Measurements from ENCODE around the gene PTPRD.

PTPRD gene

DNA sequence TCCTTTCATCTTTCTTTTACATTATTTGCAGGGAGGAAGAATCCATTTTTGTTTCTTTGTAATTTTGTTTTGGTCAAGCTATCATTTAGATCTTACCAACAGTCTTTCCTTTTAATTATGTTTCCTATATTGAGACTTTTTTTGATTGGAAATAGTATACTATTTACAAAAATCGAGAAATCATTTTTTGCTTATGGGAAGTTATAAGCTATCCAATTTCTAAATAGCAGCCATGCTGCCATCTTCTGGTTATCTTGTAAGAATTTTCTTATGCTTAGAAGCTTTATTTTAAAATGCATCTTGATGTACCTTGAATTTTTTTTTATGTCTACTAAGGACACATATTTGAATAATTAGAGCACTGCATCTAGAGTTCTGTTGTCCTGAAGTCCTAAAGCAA, 821.2 kb downstream of the PTPRD start:
- no peaks in the 10 kb centered on the region for H3K9me3 ChIP-seq (ENCODE audit: control insufficient read depth, low read length)
- H3K9ac ChIP-seq (ENCODE audit: low read length), result no peak overlapping the region
- DNase-seq (ENCODE audit: low read depth), result peak; percentile 14
- H3K4me1 ChIP-seq (ENCODE audit: control insufficient read depth, insufficient read depth, low read length), result no peaks in the 10 kb centered on the region
- H3K4me3 ChIP-seq (ENCODE audit: low read length), result no peak overlapping the region
- no peaks in the 10 kb centered on the region for H3K27me3 ChIP-seq (replicated peaks; ENCODE audit: control insufficient read depth, insufficient read depth, low read length)
- no peaks in the 10 kb centered on the region for H3K36me3 ChIP-seq (ENCODE audit: control insufficient read depth, insufficient read depth, low read length, severe bottlenecking)

DNA sequence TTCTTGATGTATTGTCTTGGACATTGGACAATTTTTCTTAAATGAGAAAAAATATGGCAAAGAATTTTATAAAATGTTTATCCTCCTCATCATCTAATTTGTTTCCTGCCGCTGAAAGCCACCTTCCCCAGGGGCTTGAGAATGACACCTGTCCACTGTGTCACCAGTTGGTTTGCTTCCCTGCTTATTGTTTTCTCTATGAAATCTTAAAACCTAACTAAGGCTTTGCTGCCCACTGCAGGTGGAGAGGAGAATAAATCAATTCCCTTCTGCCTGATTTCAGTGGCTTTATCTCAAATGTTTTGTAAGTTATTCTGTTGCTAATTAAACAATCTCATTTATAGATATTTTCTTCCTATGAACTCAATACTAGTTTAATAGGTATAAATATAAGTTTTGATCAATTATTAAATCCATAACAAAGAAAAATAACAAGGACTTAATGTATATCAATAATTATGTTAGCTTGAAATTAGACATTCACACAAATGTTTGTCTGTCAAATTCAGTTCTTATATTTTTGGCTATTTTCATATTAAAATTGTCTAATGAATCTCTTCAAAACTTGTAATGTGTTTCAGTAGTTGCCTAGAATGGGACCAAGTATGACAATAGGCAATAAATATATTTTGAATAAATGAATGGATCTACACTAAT, 822.5 kb downstream of the PTPRD start:
- H3K27me3 ChIP-seq (replicated peaks; ENCODE audit: control insufficient read depth, insufficient read depth, low read length), result no peaks in the 10 kb centered on the region
- peak; percentile 21 for DNase-seq (ENCODE audit: low read depth)
- H3K4me3 ChIP-seq (ENCODE audit: low read length), result no peak overlapping the region
- H3K4me1 ChIP-seq (ENCODE audit: control insufficient read depth, insufficient read depth, low read length), result no peaks in the 10 kb centered on the region
- H3K9ac ChIP-seq (ENCODE audit: low read length), result no peak overlapping the region
- H3K9me3 ChIP-seq (ENCODE audit: control insufficient read depth, low read length), result no peaks in the 10 kb centered on the region
- H3K36me3 ChIP-seq (ENCODE audit: control insufficient read depth, insufficient read depth, low read length, severe bottlenecking), result no peaks in the 10 kb centered on the region

DNA sequence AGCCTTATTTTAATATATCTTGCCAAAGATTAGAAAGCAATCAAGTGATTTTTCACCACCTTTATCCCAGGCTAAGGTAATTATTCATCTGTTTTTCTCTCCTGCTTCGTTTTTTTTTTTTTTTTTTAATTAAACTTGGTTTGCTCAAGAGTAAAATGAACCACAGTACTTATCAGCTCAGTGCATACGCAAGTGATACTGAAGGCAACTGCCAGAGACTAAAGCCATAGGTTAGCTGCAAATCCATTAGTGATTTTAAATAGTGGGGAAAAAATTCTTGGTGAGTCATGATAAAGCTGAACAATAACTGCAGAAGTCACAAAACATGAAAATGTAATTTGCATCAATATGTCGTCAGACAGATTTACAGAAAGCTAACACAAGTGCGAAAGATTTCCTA, 829.1 kb downstream of the PTPRD start:
- H3K4me3 ChIP-seq (ENCODE audit: low read length), result no peak overlapping the region
- no peaks in the 10 kb centered on the region for H3K4me1 ChIP-seq (ENCODE audit: control insufficient read depth, insufficient read depth, low read length)
- no peaks in the 10 kb centered on the region for H3K27me3 ChIP-seq (replicated peaks; ENCODE audit: control insufficient read depth, insufficient read depth, low read length)
- no peak for DNase-seq (ENCODE audit: low read depth)
- H3K9ac ChIP-seq (ENCODE audit: low read length), result no peak overlapping the region
- no peaks in the 10 kb centered on the region for H3K9me3 ChIP-seq (ENCODE audit: control insufficient read depth, low read length)
- H3K36me3 ChIP-seq (ENCODE audit: control insufficient read depth, insufficient read depth, low read length, severe bottlenecking), result no peaks in the 10 kb centered on the region

DNA sequence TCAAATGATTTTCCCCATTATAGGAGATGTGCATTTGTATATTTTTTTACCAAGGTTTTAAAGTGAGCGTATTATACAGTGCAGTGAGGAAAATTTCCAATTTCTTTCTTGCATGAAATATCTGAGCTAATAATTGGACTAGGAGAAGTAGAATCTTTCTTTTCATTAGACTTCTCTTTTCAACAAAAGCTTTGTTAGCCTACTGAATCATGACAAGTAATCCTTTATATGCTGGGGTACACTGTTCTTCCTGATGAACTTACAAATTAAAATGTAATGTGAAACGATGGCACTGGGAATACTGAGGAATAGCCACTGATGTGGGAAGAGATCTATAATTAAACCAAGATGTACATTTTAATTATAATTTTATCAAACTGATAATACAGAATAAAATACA, 829.6 kb downstream of the PTPRD start:
- Histone ChIP-seq H3K27me3 (replicated peaks; ENCODE audit: control insufficient read depth, insufficient read depth, low read length) (no peaks in the 10 kb centered on the region), H3K9ac (ENCODE audit: low read length) (no peak overlapping the region), H3K4me1 (ENCODE audit: control insufficient read depth, insufficient read depth, low read length) (no peaks in the 10 kb centered on the region), H3K9me3 (ENCODE audit: control insufficient read depth, low read length) (no peaks in the 10 kb centered on the region), H3K4me3 (ENCODE audit: low read length) (no peak overlapping the region), H3K36me3 (ENCODE audit: control insufficient read depth, insufficient read depth, low read length, severe bottlenecking) (no peaks in the 10 kb centered on the region)
- DNase-seq (ENCODE audit: low read depth), result no peak

DNA sequence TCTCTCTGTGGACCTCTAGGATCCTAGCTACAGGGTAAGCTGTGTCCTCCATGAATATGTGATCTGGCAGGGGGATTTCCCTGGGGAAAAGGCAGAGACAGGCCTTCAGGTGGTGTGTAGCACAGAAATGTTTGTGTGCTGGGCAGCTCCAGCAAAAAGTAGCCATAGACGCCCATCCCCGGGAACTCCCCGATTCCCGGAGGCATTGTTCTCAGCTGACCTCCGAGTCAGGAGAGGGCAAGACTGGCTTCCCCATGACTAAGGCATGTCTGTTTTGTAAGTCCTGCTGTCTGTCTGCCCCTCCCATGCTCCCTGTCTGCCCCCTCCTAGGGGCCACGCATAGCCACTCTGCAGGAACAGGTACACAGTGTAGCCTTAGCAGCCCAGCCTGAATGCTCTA, 834.5 kb downstream of the PTPRD start:
- H3K4me1 ChIP-seq (ENCODE audit: control insufficient read depth, insufficient read depth, low read length), result no peaks in the 10 kb centered on the region
- H3K9ac ChIP-seq (ENCODE audit: low read length), result no peak overlapping the region
- H3K9me3 ChIP-seq (ENCODE audit: control insufficient read depth, low read length), result no peaks in the 10 kb centered on the region
- no peaks in the 10 kb centered on the region for H3K27me3 ChIP-seq (replicated peaks; ENCODE audit: control insufficient read depth, insufficient read depth, low read length)
- DNase-seq (ENCODE audit: low read depth), result no peak
- no peaks in the 10 kb centered on the region for H3K36me3 ChIP-seq (ENCODE audit: control insufficient read depth, insufficient read depth, low read length, severe bottlenecking)
- H3K4me3 ChIP-seq (ENCODE audit: low read length), result no peak overlapping the region

DNA sequence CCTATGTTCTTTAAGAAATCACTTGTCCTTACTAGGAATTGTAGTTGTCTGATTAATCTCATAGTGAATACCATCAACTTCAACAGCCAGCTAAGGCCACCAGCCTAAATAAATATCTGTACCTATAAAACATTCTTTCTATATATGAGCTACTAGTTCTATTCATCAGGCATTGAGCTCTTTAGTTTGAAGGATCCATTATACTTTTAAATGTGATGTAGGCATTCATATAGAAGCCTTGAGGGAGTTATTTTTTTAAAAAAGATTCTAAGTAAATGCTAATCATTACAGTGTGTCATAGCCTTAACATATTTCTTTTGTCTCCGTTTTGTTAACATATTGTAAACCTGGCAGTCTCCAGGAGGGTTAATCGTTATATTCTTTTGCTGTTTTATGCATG, 838.3 kb downstream of the PTPRD start:
- Histone ChIP-seq H3K9ac (ENCODE audit: low read length) (no peak overlapping the region), H3K4me3 (ENCODE audit: low read length) (no peak overlapping the region), H3K4me1 (ENCODE audit: control insufficient read depth, insufficient read depth, low read length) (no peaks in the 10 kb centered on the region)

DNA sequence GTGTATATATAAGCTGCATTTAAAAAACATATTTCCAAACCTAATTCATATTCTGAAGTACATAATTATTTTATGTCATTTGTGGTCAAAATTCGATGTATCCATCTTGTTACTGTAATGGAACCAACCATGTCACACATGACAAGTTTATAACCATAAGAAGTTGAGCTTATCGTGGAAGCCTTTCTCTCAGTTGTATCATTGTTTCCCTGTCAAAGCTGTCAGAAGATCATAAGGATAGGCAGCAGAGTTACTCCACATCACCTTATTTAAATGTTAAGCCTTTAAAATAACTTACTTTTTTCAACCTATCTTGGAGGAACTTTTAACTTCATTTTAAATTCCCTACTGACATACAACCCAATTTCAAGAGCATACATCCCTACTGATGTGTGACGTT, 841.5 kb downstream of the PTPRD start:
- no peaks in the 10 kb centered on the region for H3K9me3 ChIP-seq (ENCODE audit: control insufficient read depth, low read length)
- H3K27me3 ChIP-seq (replicated peaks; ENCODE audit: control insufficient read depth, insufficient read depth, low read length), result no peaks in the 10 kb centered on the region
- no peaks in the 10 kb centered on the region for H3K36me3 ChIP-seq (ENCODE audit: control insufficient read depth, insufficient read depth, low read length, severe bottlenecking)
- no peak overlapping the region for H3K4me3 ChIP-seq (ENCODE audit: low read length)
- H3K4me1 ChIP-seq (ENCODE audit: control insufficient read depth, insufficient read depth, low read length), result no peaks in the 10 kb centered on the region
- H3K9ac ChIP-seq (ENCODE audit: low read length), result no peak overlapping the region
- no peak for DNase-seq (ENCODE audit: low read depth)

More for the DNA sequence above, 838.3 kb downstream of the PTPRD start:
- Histone ChIP-seq H3K36me3 (ENCODE audit: control insufficient read depth, insufficient read depth, low read length, severe bottlenecking) (no peaks in the 10 kb centered on the region), H3K9me3 (ENCODE audit: control insufficient read depth, low read length) (no peaks in the 10 kb centered on the region), H3K27me3 (replicated peaks; ENCODE audit: control insufficient read depth, insufficient read depth, low read length) (no peaks in the 10 kb centered on the region)
- no peak for DNase-seq (ENCODE audit: low read depth)

DNA sequence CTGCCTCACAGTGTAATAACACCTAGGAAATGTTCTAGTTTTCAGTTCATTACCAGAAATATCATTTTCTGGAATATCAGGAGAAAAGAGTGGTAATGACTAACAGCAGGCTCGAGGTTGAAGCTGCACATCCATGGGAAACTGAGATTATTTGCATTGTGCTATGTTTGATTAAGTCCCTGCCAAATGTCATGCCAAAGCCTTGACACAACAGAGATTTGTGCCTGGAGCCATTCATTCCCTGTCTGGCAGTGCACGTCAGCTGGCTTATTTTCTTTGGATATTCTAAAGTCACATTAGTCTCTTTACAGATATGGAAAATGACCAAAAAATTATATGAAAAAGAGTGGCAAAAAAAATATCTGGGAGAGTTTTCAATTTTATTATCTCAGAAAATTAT, 848.0 kb downstream of the PTPRD start:
- no peak overlapping the region for H3K4me3 ChIP-seq (ENCODE audit: low read length)
- H3K36me3 ChIP-seq (ENCODE audit: control insufficient read depth, insufficient read depth, low read length, severe bottlenecking), result no peaks in the 10 kb centered on the region
- H3K9me3 ChIP-seq (ENCODE audit: control insufficient read depth, low read length), result peaks cover 6% of the 10 kb centered on the region
- peaks cover 3% of the 10 kb centered on the region for H3K4me1 ChIP-seq (ENCODE audit: control insufficient read depth, insufficient read depth, low read length)
- H3K9ac ChIP-seq (ENCODE audit: low read length), result no peak overlapping the region
- DNase-seq (ENCODE audit: low read depth), result no peak
- H3K27me3 ChIP-seq (replicated peaks; ENCODE audit: control insufficient read depth, insufficient read depth, low read length), result no peaks in the 10 kb centered on the region

DNA sequence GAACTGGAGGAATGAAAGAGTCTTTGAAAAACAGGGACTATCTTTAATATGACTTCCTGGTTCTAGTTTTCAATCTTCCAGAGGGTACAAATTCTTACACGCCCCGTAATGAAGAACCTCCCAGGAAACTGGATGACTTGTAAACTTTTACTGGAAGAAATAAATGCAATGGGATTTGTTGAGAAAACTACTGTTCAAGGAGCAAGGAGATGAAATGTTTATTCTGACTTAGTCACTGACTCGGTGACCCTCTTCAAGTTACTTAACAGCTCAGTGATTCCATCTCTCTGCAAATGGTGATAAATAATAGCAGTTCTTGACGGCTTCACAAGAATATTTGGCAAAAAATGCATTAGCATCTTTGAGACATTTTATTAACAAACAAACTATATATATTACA, 858.6 kb downstream of the PTPRD start:
- no peak for DNase-seq (ENCODE audit: low read depth)
- H3K36me3 ChIP-seq (ENCODE audit: control insufficient read depth, insufficient read depth, low read length, severe bottlenecking), result no peaks in the 10 kb centered on the region
- H3K4me1 ChIP-seq (ENCODE audit: control insufficient read depth, insufficient read depth, low read length), result peaks cover 19% of the 10 kb centered on the region
- no peak overlapping the region for H3K9ac ChIP-seq (ENCODE audit: low read length)
- no peaks in the 10 kb centered on the region for H3K27me3 ChIP-seq (replicated peaks; ENCODE audit: control insufficient read depth, insufficient read depth, low read length)
- no peaks in the 10 kb centered on the region for H3K9me3 ChIP-seq (ENCODE audit: control insufficient read depth, low read length)
- H3K4me3 ChIP-seq (ENCODE audit: low read length), result no peak overlapping the region

DNA sequence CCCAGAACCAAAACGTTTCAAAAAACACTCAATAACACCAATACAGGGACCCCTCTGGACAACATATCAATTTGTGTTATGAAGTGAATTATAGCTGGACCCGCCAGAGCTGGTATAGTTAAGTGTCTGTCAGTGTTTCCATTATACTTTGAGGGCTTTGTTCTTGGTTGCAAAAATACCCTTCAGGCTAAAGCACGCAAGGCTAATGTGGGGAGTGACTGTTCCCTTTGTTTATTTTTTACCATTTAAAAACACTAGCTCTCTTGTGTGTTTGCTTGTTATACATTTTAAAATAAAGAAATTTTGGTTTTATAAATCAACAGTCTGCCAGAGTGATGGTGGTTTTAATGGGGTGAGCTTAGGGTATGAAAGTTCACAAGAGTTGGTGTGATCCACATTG, 859.5 kb downstream of the PTPRD start:
- no peaks in the 10 kb centered on the region for H3K9me3 ChIP-seq (ENCODE audit: control insufficient read depth, low read length)
- H3K4me3 ChIP-seq (ENCODE audit: low read length), result no peak overlapping the region
- H3K36me3 ChIP-seq (ENCODE audit: control insufficient read depth, insufficient read depth, low read length, severe bottlenecking), result no peaks in the 10 kb centered on the region
- no peak for DNase-seq (ENCODE audit: low read depth)
- H3K9ac ChIP-seq (ENCODE audit: low read length), result no peak overlapping the region
- H3K27me3 ChIP-seq (replicated peaks; ENCODE audit: control insufficient read depth, insufficient read depth, low read length), result no peaks in the 10 kb centered on the region
- H3K4me1 ChIP-seq (ENCODE audit: control insufficient read depth, insufficient read depth, low read length), result peaks cover 19% of the 10 kb centered on the region

DNA sequence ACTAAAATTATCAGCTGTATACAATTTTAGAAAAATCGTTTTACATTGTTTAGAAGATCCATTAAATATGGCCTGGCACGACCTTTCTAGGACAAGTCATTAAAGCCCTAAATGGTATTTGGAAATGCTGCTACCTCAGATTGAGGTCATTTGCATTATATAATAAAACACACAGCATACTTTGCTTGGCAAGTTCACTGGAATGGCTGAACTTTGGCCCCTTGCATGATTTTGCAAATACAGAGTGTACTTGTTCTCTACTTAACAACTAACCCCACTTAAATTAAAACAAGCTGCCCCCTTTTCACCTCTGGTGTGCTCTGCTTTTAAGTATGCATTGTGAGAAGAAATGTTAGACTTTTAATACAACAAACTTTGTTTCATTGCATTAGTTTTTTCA, 860.1 kb downstream of the PTPRD start:
- Histone ChIP-seq H3K36me3 (ENCODE audit: control insufficient read depth, insufficient read depth, low read length, severe bottlenecking) (no peaks in the 10 kb centered on the region), H3K4me1 (ENCODE audit: control insufficient read depth, insufficient read depth, low read length) (peaks cover 19% of the 10 kb centered on the region), H3K27me3 (replicated peaks; ENCODE audit: control insufficient read depth, insufficient read depth, low read length) (no peaks in the 10 kb centered on the region), H3K4me3 (ENCODE audit: low read length) (no peak overlapping the region), H3K9ac (ENCODE audit: low read length) (no peak overlapping the region), H3K9me3 (ENCODE audit: control insufficient read depth, low read length) (no peaks in the 10 kb centered on the region)
- no peak for DNase-seq (ENCODE audit: low read depth)

DNA sequence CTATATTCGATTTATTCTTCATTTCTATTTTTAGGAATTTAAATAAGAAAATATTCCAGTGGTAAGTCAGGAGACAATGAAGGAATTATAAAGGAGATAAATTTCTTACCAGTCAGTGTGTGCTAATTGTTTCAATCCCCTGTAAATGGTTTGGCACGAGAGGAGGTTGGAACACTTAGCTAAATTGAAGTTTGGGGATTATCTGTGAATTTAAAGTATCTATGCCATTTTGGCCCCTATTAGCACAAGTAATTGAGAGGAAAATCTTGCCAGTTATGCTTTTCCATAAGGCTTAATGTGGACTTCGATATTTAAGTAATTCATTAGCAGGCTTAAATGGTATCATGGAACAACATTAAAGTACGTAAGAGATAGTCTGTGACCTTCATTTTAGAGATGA, 860.8 kb downstream of the PTPRD start:
- no peak for DNase-seq (ENCODE audit: low read depth)
- Histone ChIP-seq H3K36me3 (ENCODE audit: control insufficient read depth, insufficient read depth, low read length, severe bottlenecking) (no peaks in the 10 kb centered on the region), H3K4me3 (ENCODE audit: low read length) (no peak overlapping the region), H3K4me1 (ENCODE audit: control insufficient read depth, insufficient read depth, low read length) (peaks cover 18% of the 10 kb centered on the region), H3K9ac (ENCODE audit: low read length) (no peak overlapping the region), H3K27me3 (replicated peaks; ENCODE audit: control insufficient read depth, insufficient read depth, low read length) (no peaks in the 10 kb centered on the region), H3K9me3 (ENCODE audit: control insufficient read depth, low read length) (no peaks in the 10 kb centered on the region)
